ENCODE measurements around the gene NPL.

DNA sequence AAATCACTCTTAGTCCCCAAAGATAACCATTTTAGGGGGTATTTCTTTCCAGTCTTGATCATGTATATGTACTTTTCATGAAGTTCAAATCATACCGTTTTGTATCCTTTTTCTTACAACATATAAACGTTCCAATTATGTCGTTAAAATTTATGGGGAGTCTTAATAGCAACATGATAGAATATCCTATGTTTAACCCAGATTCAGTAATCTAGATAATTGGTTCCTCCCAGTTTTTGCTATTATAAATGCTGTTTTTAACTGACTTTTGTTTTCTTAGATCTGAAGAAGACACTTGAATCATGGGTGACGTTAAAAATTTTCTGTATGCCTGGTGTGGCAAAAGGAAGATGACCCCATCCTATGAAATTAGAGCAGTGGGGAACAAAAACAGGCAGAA, 52.7 kb downstream of the NPL start:
- TF ChIP-seq, protein P1, sequence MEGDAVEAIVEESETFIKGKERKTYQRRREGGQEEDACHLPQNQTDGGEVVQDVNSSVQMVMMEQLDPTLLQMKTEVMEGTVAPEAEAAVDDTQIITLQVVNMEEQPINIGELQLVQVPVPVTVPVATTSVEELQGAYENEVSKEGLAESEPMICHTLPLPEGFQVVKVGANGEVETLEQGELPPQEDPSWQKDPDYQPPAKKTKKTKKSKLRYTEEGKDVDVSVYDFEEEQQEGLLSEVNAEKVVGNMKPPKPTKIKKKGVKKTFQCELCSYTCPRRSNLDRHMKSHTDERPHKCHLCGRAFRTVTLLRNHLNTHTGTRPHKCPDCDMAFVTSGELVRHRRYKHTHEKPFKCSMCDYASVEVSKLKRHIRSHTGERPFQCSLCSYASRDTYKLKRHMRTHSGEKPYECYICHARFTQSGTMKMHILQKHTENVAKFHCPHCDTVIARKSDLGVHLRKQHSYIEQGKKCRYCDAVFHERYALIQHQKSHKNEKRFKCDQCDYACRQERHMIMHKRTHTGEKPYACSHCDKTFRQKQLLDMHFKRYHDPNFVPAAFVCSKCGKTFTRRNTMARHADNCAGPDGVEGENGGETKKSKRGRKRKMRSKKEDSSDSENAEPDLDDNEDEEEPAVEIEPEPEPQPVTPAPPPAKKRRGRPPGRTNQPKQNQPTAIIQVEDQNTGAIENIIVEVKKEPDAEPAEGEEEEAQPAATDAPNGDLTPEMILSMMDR (IDR thresholded peaks at IDR 0.05), result no peak
- no peak for TF ChIP-seq EZH2phosphoT487 (IDR thresholded peaks at IDR 0.05)

Data from neural progenitor cell (in vitro differentiated cells).